Inferior parietal cortex (tissue), 1 donor: Measurements from ENCODE around the gene TEX44.
A peak's percentile ranks its signal among the peaks of the same experiment; 100 is the strongest.
"Not testable (repeated sequence)": the region's sequence is repeated elsewhere in the genome, so short reads cannot be mapped to it uniquely, and the experiment has no call there.

Source experiments
- DNase-seq: peaks from one replicate; pipeline ENCODE4 v3.0.0-alpha.2; 2016; ENCODE audit errors: extremely low spot score

The TEX44 gene

DNA sequence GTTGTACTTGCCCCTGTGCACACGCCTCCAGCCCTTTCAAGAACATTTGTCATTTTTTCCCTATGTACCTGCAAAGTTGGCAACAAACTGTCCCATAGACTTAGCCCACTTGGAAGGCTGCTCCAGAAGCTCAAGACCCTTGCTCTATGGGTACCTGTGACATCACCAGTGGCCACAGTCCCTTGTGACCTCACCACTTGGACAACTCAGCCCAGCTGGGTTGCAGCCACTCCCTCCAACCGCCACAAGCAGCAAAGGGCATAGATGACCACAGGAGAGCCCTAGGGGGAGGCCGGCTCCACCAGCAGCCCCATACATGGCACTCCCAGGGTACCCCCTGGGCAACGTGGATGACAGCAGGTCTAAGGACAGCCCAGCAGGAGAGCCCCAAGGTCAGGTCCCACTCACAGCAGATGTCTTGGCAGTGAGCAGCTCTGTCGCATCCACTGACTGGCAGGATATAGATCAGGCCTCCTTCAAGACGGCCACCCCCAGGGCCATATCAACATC, at the start of gene TEX44:
Gene TEX44 (plus strand): TSS at position 229 of the 510 bp plus-strand sequence. CDS start 88 bp downstream, at position 317.
- DNase-seq: no peak

- DNase-seq: peak; percentile 20
These were observed 47.4 kb upstream of the TEX44 start for GRCh38 chr2:231545105-231545902.

GRCh38 chr2:231546014-231546715, 46.5 kb upstream of the TEX44 start:
- DNase-seq: no peak

GRCh38 chr2:231547315-231548110, 45.2 kb upstream of the TEX44 start:
- DNase-seq: no peak

- DNase-seq: no peak
These were observed 43.9 kb upstream of the TEX44 start for GRCh38 chr2:231548752-231549151.

DNA sequence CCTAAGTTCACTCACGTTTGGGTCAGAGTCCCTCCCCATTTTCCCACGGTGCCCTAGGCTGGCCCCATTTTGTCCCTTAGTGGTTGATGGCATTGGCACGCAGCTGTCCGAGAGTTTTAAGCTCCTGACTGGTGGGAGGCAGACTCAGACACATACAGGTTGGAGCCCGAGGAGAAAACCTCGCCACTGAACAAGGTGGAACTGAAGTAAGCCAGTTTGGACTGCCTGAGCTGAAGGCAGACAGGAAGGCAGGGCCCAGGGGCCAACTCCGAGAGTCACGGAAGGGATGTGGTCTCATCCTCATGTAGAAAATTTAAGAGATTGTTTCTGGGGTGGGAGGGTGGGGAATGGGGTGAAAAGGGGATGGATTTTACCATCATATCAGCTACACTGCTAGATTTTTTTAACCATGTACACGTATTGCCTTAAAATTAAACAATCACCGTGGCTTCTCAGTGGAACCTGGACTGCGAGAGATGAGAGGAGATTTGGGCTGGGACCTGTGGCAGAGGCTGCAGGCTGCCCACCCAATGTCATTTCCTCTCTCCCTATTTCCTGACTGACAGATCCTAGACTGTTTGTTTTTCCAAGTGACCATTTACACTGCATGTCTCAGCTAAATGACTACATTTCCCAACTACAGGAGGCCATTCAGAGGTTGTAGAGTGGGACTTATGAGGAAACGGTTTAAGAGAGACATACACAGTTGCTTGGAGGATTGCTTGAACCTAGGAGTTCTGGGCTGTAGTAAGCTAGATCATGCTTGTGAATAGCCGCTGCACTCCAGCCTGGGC, 43.0 kb upstream of the TEX44 start:
- no peak for DNase-seq

DNA sequence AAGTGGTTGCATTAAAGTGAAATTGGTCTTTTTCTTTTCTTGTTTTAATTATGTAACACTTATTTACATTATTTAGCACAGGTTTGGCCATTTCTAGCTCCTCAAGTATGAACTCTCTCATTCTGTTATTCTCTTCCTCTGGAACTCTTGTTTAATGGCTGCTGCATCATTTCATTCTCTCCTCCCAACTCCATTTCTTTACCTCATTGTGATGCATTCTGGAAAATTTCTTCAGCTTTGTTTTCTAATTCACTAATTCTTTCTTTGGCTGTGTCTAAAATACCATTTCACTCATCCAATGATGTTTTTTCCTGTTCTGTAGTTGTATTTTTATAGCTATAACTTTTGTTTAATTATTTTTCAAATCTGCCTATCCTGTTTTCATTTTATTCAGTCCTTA, 39.9 kb upstream of the TEX44 start:
- DNase-seq: no peak

GRCh38 chr2:231554327-231554726, 38.3 kb upstream of the TEX44 start:
- no peak for DNase-seq

- no peak for DNase-seq
These were observed 37.7 kb upstream of the TEX44 start for GRCh38 chr2:231554748-231555545.

DNA sequence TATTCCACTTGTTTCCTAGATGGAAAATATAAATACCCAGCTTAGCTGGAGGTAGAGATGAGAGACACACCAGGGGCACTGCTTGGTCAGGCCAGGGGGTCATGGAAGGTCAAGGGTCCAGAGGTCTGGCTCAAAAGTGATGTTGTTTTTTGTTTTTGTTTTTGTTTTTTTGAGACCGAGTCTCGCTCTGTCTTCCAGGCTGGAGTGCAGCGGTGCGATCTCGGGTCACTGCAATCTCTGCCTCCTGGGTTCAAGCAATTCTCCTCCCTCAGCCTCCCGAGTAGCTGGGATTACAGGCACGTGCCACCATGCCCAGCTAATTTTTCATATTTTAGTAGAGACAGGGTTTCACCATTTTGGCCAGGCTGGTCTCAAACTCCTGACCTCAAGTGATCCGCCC, 36.2 kb upstream of the TEX44 start:
- DNase-seq: not testable (repeated sequence)

DNA sequence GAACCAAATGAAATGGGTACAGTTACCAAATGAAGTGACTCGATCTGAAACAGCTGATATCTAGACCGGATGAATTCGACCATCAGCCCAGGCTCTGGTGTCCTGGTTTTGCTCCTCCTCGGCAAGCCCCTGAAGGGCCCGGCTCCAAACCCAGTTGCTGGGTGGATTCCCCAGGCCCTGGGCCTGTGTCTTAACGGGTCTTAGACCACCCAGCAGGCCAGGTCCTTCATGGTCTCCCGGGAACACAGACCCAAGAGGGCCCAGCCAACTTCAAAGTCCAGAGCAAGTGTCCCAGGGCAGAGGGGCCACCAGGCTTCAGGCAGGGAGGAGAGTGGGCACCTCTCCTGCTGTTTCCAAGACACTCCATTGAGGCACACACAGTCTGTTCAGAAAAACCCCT, 35.7 kb upstream of the TEX44 start:
- no peak for DNase-seq

DNA sequence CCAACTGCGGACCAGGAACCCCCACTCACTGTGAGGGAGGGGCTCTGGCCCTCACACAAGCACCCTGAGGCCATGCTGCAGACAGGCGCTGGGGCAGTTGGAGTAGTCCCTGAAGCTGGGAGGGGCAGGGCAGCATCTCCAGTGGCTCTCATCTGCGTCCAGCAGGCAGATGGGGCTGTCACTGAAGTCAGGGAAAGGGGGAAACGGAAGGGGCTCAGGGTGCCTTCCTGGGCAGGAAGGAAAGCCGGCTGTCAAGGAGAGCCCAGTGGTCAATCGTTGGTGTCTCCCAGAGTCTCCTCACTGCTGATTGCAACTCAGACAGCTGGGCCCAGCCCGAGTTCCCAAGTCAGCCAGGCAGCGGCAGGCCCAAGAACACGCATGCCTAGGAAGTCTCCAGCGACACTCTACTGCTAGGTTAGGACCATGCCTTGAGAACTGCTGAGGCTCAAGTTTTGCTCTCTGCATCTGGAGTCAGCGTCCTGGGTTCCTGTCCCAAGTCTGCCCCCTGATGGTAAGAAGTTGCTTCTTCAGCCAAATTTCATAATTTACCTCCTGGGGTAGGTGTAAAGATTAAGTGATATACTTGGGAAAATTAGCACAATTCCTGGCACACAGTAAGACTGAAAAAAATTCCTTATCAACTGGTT, 35.0 kb upstream of the TEX44 start:
- DNase-seq: peak; percentile 74

GRCh38 chr2:231563378-231563961, 29.2 kb upstream of the TEX44 start:
- DNase-seq: peak; percentile 78

DNA sequence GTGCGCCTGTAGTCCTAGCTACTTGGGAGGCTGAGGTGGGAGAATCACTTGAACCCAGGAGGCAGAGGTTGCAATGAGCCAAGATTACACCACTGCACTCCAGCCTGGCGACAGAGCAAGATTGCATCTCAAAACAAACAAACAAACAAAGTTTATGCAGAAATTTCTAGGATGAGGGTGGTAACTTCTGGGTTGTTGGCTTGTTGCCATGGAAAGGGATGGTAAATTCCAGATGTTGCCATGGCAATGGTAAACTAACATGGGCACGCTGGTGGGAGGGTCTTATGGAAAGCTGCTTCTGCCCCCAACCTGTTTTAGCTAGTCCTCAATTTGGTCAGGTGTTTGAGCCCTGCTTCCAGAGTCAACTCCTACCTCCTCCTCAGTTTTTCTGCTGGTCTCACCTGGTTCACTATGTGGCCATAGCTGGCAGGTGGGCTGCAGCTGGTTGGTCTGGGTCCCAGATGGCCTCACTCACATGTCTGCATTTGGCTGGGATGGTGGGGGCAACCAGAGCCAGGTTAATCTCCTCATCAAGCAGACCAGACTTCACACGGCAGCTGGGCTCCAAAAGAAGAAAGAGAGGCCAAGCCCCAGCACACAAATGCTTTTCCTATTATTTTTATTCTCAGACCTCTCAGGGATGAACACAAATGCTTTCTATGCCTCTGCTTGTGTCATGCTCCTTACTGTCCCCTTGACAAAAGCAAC, 26.6 kb upstream of the TEX44 start:
- no peak for DNase-seq

GRCh38 chr2:231567159-231567558, 25.5 kb upstream of the TEX44 start:
- DNase-seq: no peak

GRCh38 chr2:231568098-231568784, 24.4 kb upstream of the TEX44 start:
- no peak for DNase-seq

DNA sequence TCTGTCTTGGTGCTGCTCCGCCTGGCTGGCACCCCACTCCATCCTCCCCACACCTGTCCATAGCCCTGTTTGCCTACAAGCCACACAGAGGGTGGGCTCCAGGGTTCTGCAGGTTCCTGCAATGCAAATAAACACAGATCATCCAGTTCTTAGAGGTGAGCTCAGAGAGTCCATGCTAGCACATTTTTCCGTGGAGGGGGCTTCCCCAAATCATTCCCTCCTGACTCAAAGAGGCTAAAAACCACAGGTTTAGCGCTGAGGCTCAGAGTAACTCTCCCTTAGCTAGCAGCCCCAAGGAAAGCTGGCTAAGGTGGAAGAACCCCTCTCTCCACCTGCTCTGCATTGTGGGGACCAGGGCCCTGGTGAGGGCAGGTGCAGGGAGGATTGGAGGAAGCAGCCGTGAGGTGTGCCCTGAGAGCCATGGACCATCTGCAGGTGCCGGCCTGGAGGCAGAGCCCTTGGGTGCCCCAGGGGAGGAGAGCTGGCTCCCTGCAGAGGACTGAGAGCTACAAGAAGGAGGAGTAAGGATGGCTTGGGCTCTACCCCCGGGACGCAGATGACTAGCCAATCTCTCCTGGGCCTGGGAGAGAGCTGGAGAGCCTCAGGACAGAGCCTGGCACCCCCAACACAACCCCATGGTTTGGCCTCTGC, 23.8 kb upstream of the TEX44 start:
- no peak for DNase-seq

GRCh38 chr2:231570915-231571314, 21.7 kb upstream of the TEX44 start:
- DNase-seq: not testable (repeated sequence)
